Endothelial cell of umbilical vein (primary cell): ENCODE results near the gene AGFG2. TPM values are rescaled to one million over a fixed set of nuclear protein-coding genes. Genes with fewer than 3 reads are reported as not detected.

Experiments used
- BruUV-seq: library from RNA; stranded (reverse); fragments of 400-500 nt; replicated peaks from 2 replicates; lab custom pipeline; 2021; lab: Mats Ljungman, UMichigan
- CTCF ChIA-PET: fragments of 300-600, 350-600 bp; sonication (Branson Sonifier 250); formaldehyde crosslinking; loops from one replicate; lab custom pipeline; 2021; ENCODE audit warnings: antibody characterized with exemption, inconsistent platforms; lab: Charles Lee
- POLR2A ChIA-PET: fragments of 300-600, 350-600 bp; sonication (Branson Sonifier 250); formaldehyde crosslinking; loops from one replicate; lab custom pipeline; 2021; ENCODE audit warnings: antibody characterized with exemption, inconsistent platforms; lab: Charles Lee
- DNase-seq: peaks from one replicate; pipeline ENCODE4 v3.0.0-alpha.2; 2011; ENCODE audit warnings: low read depth, low spot score
- FAIRE-seq: peaks from 2 replicates; lab custom pipeline; 2011; peaks lifted over from hg19 to GRCh38; lab: Jason Lieb, UNC
- H2AFZ ChIP-seq: 2 replicates; pipeline ENCODE4 v1.6.0; 2012; ENCODE audit warnings: low read depth, low read length, control low read depth, inconsistent platforms
- H3K27ac ChIP-seq: 2 replicates; pipeline ENCODE4 v1.5.1; 2011; ENCODE audit warnings: low read depth, mild to moderate bottlenecking, control low read depth, low read length, moderate library complexity; ENCODE audit not compliant: insufficient read depth
- H3K27me3 ChIP-seq, 2 experiments: 2 replicates each; pipeline versions ENCODE4 v1.6.0 to v1.6.1; 2011; ENCODE audit warnings: low read length in 2 of 2, mixed read lengths in 1 of 2; ENCODE audit not compliant: control insufficient read depth in 2 of 2, insufficient read depth in 2 of 2
- H3K36me3 ChIP-seq, 2 experiments: 2 replicates in 1 of 2; 3 replicates in 1 of 2; pipeline ENCODE4 v1.5.1; 2011; ENCODE audit warnings: low read length in 2 of 2, mild to moderate bottlenecking in 1 of 2, moderate library complexity in 1 of 2; ENCODE audit not compliant: control insufficient read depth in 2 of 2, insufficient read depth in 2 of 2; ENCODE audit errors: extremely low read depth in 1 of 2
- H3K4me1 ChIP-seq: 3 replicates; pipeline ENCODE4 v1.5.1; 2011; ENCODE audit warnings: mild to moderate bottlenecking, low read length; ENCODE audit not compliant: control insufficient read depth, insufficient read depth; ENCODE audit errors: extremely low read depth
- H3K4me2 ChIP-seq: 2 replicates; pipeline ENCODE4 v1.6.1; 2011; ENCODE audit warnings: low read length, control low read depth, mixed read lengths; ENCODE audit not compliant: insufficient read depth
- H3K4me3 ChIP-seq, 3 experiments: fragments of 200-600 bp in 1 of 3; sonication (generic), shearing (Covaris generic) in 1 of 3; replicated peaks in 1 of 3; 2 replicates each; pipeline ENCODE4 v1.5.1; 2011 to 2016; ENCODE audit warnings: control low read depth in 3 of 3, low read length in 3 of 3, mild to moderate bottlenecking in 2 of 3, inconsistent platforms in 1 of 3, low read depth in 1 of 3, moderate library complexity in 1 of 3; ENCODE audit not compliant: insufficient read depth in 1 of 3
- H3K79me2 ChIP-seq: 2 replicates; pipeline ENCODE4 v1.6.0; 2012; ENCODE audit warnings: low read length, inconsistent platforms; ENCODE audit not compliant: control insufficient read depth, insufficient read depth
- H3K9ac ChIP-seq: replicated peaks from 2 replicates; pipeline ENCODE3; 2011; ENCODE audit warnings: low read length, control low read depth; ENCODE audit not compliant: insufficient read depth; ENCODE audit errors: extremely low read depth
- H3K9me1 ChIP-seq: replicated peaks from 3 replicates; pipeline ENCODE4 v1.6.0; 2011; ENCODE audit warnings: mild to moderate bottlenecking, low read length; ENCODE audit not compliant: control insufficient read depth, insufficient read depth; ENCODE audit errors: extremely low read depth
- H3K9me3 ChIP-seq: replicated peaks from 2 replicates; pipeline ENCODE4 v1.5.1; 2012; ENCODE audit warnings: low read length, inconsistent platforms; ENCODE audit not compliant: control insufficient read depth, insufficient read depth
- H4K20me1 ChIP-seq: replicated peaks from 2 replicates; pipeline ENCODE3; 2011; ENCODE audit warnings: mild to moderate bottlenecking, low read length; ENCODE audit not compliant: control insufficient read depth, insufficient read depth; ENCODE audit errors: extremely low read depth
- CTCF ChIP-seq, 2 donors: IDR thresholded peaks; 1 replicate in 1 of 2; 2 replicates in 1 of 2; pipeline ENCODE4 v1.5.1; 2011; ENCODE audit warnings: low read length in 2 of 2, mild to moderate bottlenecking in 2 of 2, moderate library complexity in 2 of 2, control low read depth in 1 of 2, inconsistent platforms in 1 of 2, low read depth in 1 of 2; ENCODE audit not compliant: insufficient read depth in 1 of 2; ENCODE audit errors: extremely low read depth in 1 of 2
- EZH2 ChIP-seq: IDR thresholded peaks from 2 replicates; pipeline ENCODE4 v1.6.1; 2012; ENCODE audit warnings: borderline replicate concordance, low read depth, mild to moderate bottlenecking, moderate library complexity, low read length, inconsistent platforms; ENCODE audit not compliant: severe bottlenecking
- FOS ChIP-seq: IDR thresholded peaks from 2 replicates; pipeline ENCODE4 v1.6.1; 2011; ENCODE audit warnings: mild to moderate bottlenecking, low read length, moderate library complexity, borderline replicate concordance; ENCODE audit not compliant: insufficient read depth
- GATA2 ChIP-seq: IDR thresholded peaks from 2 replicates; pipeline ENCODE4 v1.7.0; 2011; ENCODE audit warnings: low read depth, mild to moderate bottlenecking, moderate library complexity, mixed read lengths, low read length; ENCODE audit not compliant: insufficient read length, insufficient read depth
- JUN ChIP-seq: IDR thresholded peaks from 2 replicates; pipeline ENCODE4 v1.6.1; 2011; ENCODE audit warnings: borderline replicate concordance, low read depth; ENCODE audit not compliant: insufficient read length, insufficient read depth
- MAX ChIP-seq: IDR thresholded peaks from 2 replicates; pipeline ENCODE4 v1.6.1; 2011; ENCODE audit not compliant: insufficient read depth, insufficient read length
- MYC ChIP-seq: IDR thresholded peaks from one replicate; pipeline ENCODE4 v1.6.1; 2011; ENCODE audit warnings: mild to moderate bottlenecking, low read depth, low read length
- POLR2A ChIP-seq: IDR thresholded peaks from 2 replicates; pipeline ENCODE4 v1.6.1; 2012; ENCODE audit warnings: low read depth, mild to moderate bottlenecking, control low read depth, low read length
- POLR2AphosphoS5 ChIP-seq: IDR thresholded peaks from 2 replicates; pipeline ENCODE4 v1.6.1; 2012; ENCODE audit warnings: low read depth, mild to moderate bottlenecking, control low read depth, low read length, moderate library complexity; ENCODE audit not compliant: insufficient read depth
- dilution Hi-C: fragments of 300-500 bp; cut with MboI; formaldehyde crosslinking; loops from one replicate; pipeline ENCODE4 v1.15.0; 2019; ENCODE audit warnings: low sequenced_read_pairs; ENCODE audit not compliant: extremely low pct_ligation_motif_present
- intact Hi-C: fragments of 100-400 bp; cut with micrococcal nuclease; formaldehyde crosslinking; loops from one replicate; pipeline ENCODE4 v1.10.0; 2022
- polyA plus RNA-seq, 4 experiments: library from polyadenylated mRNA; depleted of rRNA in 3 of 4; stranded (reverse) in 3 of 4; unstranded in 1 of 4; fragments of >200 nt; gene quantifications; 2 replicates each; pipeline versions ENCODE4 v1.2.1 to v1.2.3, GENCODE V29; 2011 to 2012; ENCODE audit warnings: missing spikeins in 1 of 4
- total RNA-seq: library from RNA; stranded (reverse); gene quantifications from 2 replicates; pipeline ENCODE4 v1.2.3, GENCODE V29; 2021

The AGFG2 gene
- total and polyA plus RNA-seq, 2 donors (not counting 3 experiments of a cell fraction or from before 2014, with no cell fraction given), result 33.6 to 44.6 TPM

DNA sequence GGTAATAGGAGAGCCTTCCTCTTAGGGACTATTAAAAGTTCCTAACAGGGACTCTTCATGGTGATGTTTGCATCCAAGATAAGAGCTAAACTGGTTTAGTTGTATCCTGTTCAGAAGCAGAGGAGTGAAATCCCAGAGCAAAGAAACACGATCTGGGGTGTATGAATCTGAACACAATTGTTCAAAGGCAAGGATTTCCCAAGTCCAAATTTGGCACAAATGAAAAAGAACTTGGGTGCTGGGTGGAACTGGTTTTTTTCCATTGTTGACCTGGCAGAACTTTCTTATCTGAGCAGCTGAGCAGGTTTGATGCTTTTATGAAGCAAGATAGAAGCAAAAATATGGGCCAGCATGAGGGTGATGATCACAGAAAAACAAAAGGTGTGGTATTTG is 6.0 kb downstream of the AGFG2 start:
- peaks cover 56% of the 10 kb centered on the region for H3K4me1 ChIP-seq
- H3K36me3 ChIP-seq, result peaks cover 0 to 2% of the 10 kb centered on the region in 2 experiments
- FAIRE-seq (no peak), DNase-seq (no peak)
- dilution Hi-C loops (no loop called here), intact Hi-C loops (loop anchor here (1.0 kb wide), 1 partner anchor 62 kb away; the partner anchor contains the start of gene NYAP1)
- H3K9me1 ChIP-seq, result no peaks in the 10 kb centered on the region
- POLR2A ChIA-PET, result interaction anchor here (1.4 kb wide), 2 partner anchors 12 to 15 kb away, joined by 3 read pairs; no protein-coding TSS in a partner anchor
- H3K4me2 ChIP-seq, result peak overlapping the region; percentile 81
- BruUV-seq, result no TSS peak
- H3K4me3 ChIP-seq, result no peak overlapping the region
- no peaks in the 10 kb centered on the region for H4K20me1 ChIP-seq
- H3K79me2 ChIP-seq, result peaks cover 28% of the 10 kb centered on the region
- no peaks in the 10 kb centered on the region for H3K9me3 ChIP-seq
- CTCF ChIA-PET, result interaction anchor here (0.6 to 2.6 kb wide), 9 partner anchors 15 to 105 kb away, joined by 3 to 32 read pairs (median 4); partner anchors contain the start of gene NYAP1
- peak overlapping the region; percentile 94 for H3K27ac ChIP-seq
- no peak for TF ChIP-seq JUN
- no peak for TF ChIP-seq POLR2AphosphoS5
- no peak for TF ChIP-seq EZH2
- no peak for TF ChIP-seq FOS
- TF ChIP-seq MAX, result no peak
- TF ChIP-seq CTCF (IDR thresholded peaks at IDR 0.05; ENCODE audit: extremely low read depth in 1 of 2, insufficient read depth in 1 of 2, low read depth in 1 of 2, low read length in 2 of 2), result no peak
- TF ChIP-seq POLR2A, result no peak
- no peak for TF ChIP-seq GATA2
- no peak for TF ChIP-seq MYC
- peak overlapping the region; percentile 1 for H2AFZ ChIP-seq
- H3K9ac ChIP-seq, result peak overlapping the region; percentile 66
- no peaks in the 10 kb centered on the region for H3K27me3 ChIP-seq
